ENCODE measurements around the gene STYXL1. TPM values are rescaled to one million over a fixed set of nuclear protein-coding genes. Genes with fewer than 3 reads are reported as not detected.

The STYXL1 gene
- total and polyA plus RNA-seq, 2 experiments from 2014 or later = 28.0 to 39.2 TPM

- peaks cover 37% of the 10 kb centered on the region for H4K20me1 ChIP-seq (replicated peaks; ENCODE audit: insufficient read depth)
Measured at GRCh38 chr7:76057813-76058145, 10.0 kb upstream of the STYXL1 start.

More at GRCh38 chr7:76057813-76058145, 10.0 kb upstream of the STYXL1 start:
- TF ChIP-seq ZNF114 (CRISPR knock-in tag; IDR thresholded peaks at IDR 0.05) = no peak
- TF ChIP-seq EZH2phosphoT487 (IDR thresholded peaks at IDR 0.05; ENCODE audit: unreplicated experiment) = no peak
- TF ChIP-seq ZNF462 (CRISPR knock-in tag; IDR thresholded peaks at IDR 0.05) = no peak
- TF ChIP-seq CREB1 (CRISPR knock-in tag; IDR thresholded peaks at IDR 0.05; ENCODE audit: low read depth) = no peak
- no peak for TF ChIP-seq POLR2AphosphoS5 (IDR thresholded peaks at IDR 0.05; ENCODE audit: low read depth)
- TF ChIP-seq EZH2 (IDR thresholded peaks at IDR 0.05; ENCODE audit: low read depth, unreplicated experiment) = no peak
- no peak for TF ChIP-seq ETS1 (IDR thresholded peaks at IDR 0.05)
- no peak for TF ChIP-seq REST (IDR thresholded peaks at IDR 0.05; ENCODE audit: unreplicated experiment)
- no peak for TF ChIP-seq NANOG (IDR thresholded peaks at IDR 0.05; ENCODE audit: borderline replicate concordance)
- no peak overlapping the region for H3K27ac ChIP-seq (ENCODE audit: low read depth)
- H3K4me1 Mint-ChIP-seq = peaks cover 21% of the 10 kb centered on the region; the same call in 2 of the 3 replicates
- DNase-seq (ENCODE audit: low spot score) (no peak), ATAC-seq (no peak)
- H3K9me3 Mint-ChIP-seq = no peaks in the 10 kb centered on the region
- no peaks in the 10 kb centered on the region for H3K4me1 ChIP-seq (ENCODE audit: insufficient read depth)
- H3K27ac Mint-ChIP-seq = no peak overlapping the region
- H3K36me3 Mint-ChIP-seq (ENCODE audit: low read depth) = peaks cover 63% of the 10 kb centered on the region
- H3K4me3 Mint-ChIP-seq = no peak overlapping the region
- no peaks in the 10 kb centered on the region for H3K27me3 ChIP-seq (ENCODE audit: insufficient read depth)
- H3K9me2 ChIP-seq (ENCODE audit: insufficient read depth) = no peaks in the 10 kb centered on the region
- H3K4me3 ChIP-seq = no peak overlapping the region
- peaks cover 38% of the 10 kb centered on the region for H3K79me2 ChIP-seq (replicated peaks; ENCODE audit: insufficient read depth)
- no peaks in the 10 kb centered on the region for H3F3A ChIP-seq (replicated peaks; ENCODE audit: low read depth)
- no peak overlapping the region for H3K4me2 ChIP-seq
- H3K36me3 ChIP-seq (ENCODE audit: insufficient read depth) = peaks cover 44% of the 10 kb centered on the region
- peaks cover 11% of the 10 kb centered on the region for H3K27me3 Mint-ChIP-seq (ENCODE audit: insufficient read depth, low read depth, poor library complexity)
- no peak overlapping the region for H2AFZ ChIP-seq

All from GM23338 (cell line).